ENCODE results near the gene PVALB.

- TF ChIP-seq SUZ12 (IDR thresholded peaks at IDR 0.05; ENCODE audit: unreplicated experiment) (no peak), JUND (IDR thresholded peaks at IDR 0.05; ENCODE audit: low read depth, low read length) (no peak), CREB1 (IDR thresholded peaks at IDR 0.05; ENCODE audit: low read depth) (no peak), POLR2AphosphoS2 (IDR thresholded peaks at IDR 0.05; ENCODE audit: low read depth, low read length) (no peak), CTCF (IDR thresholded peaks at IDR 0.05 in 2 of 3, conservative IDR thresholded peaks at IDR 0.05 in 1 of 3; ENCODE audit: control insufficient read depth in 2 of 3, extremely low read depth in 1 of 3, insufficient read depth in 1 of 3, low read depth in 3 of 3, low read length in 3 of 3) (no peak), POLR2A (IDR thresholded peaks at IDR 0.05; ENCODE audit: low read depth, low read length) (no peak), CUX1 (IDR thresholded peaks at IDR 0.05; ENCODE audit: insufficient replicate concordance, low read depth, low read length) (no peak), GABPA (IDR thresholded peaks at IDR 0.05; ENCODE audit: low read depth) (no peak), EZH2 (IDR thresholded peaks at IDR 0.05; ENCODE audit: borderline replicate concordance, control insufficient read depth, low read depth, low read length) (no peak), CEBPB (IDR thresholded peaks at IDR 0.05; ENCODE audit: borderline replicate concordance in 1 of 2, low read depth in 2 of 2, low read length in 2 of 2) (no peak), POLR2AphosphoS5 (IDR thresholded peaks at IDR 0.05; ENCODE audit: low read length) (no peak), SMC3 (IDR thresholded peaks at IDR 0.05; ENCODE audit: borderline replicate concordance, low read length) (no peak), KDM1A (IDR thresholded peaks at IDR 0.05; ENCODE audit: borderline replicate concordance) (no peak), ATF3 (IDR thresholded peaks at IDR 0.05; ENCODE audit: borderline replicate concordance, extremely low read depth, low read depth, low read length) (no peak)
Observed at GRCh38 chr22:36756031-36756430, 60.8 kb downstream of the PVALB start.

Measured in GM12878 (cell line).